ENCODE results near the gene SLCO6A1. TPM values are rescaled to one million over a fixed set of nuclear protein-coding genes. Genes with fewer than 3 reads are reported as not detected.

Gene SLCO6A1
- total RNA-seq (not detected), total RNA-seq (0 to 0.12 (median 0) reads per million in 29 experiments)
- not detected for total RNA-seq (2013)

- POLR2A ChIA-PET, result interaction anchor here in 1 of 2 donors (0.6 kb wide), 1 partner anchor 861 kb away, joined by 3 read pairs; no protein-coding TSS in a partner anchor
- CTCF ChIA-PET, result no interaction called here
- Histone ChIP-seq H3K27me3 (replicated peaks in 1 of 2; ENCODE audit: control insufficient read depth in 2 of 2, extremely low read depth in 1 of 2, insufficient read depth in 2 of 2, low read length in 1 of 2) (peaks cover 0 to 5% of the 10 kb centered on the region in 2 experiments), H3K4me1 (ENCODE audit: control insufficient read depth in 1 of 2, extremely low read depth in 1 of 2, insufficient read depth in 2 of 2, low read length in 2 of 2) (no peaks in the 10 kb centered on the region), H3K9me3 (no peaks in the 10 kb centered on the region), H3K4me3 (ENCODE audit: control insufficient read depth in 1 of 2, extremely low read depth in 1 of 2, low read length in 1 of 2) (no peak within 1 kb of the TSS), H3K27ac (ENCODE audit: low read length) (no peak within 1 kb of the TSS), H3K36me3 (ENCODE audit: control insufficient read depth in 2 of 2, extremely low read depth in 1 of 2, insufficient read depth in 1 of 2, low read length in 1 of 2) (no peaks in the 10 kb centered on the region)
- Mint-ChIP-seq H3K36me3 (no peaks in the 10 kb centered on the region), H3K4me3 (no peak within 1 kb of the TSS), H3K4me1 (no peaks in the 10 kb centered on the region), H3K27me3 (peaks cover 0 to 3% of the 10 kb centered on the region in 2 donors), H3K27ac (no peak within 1 kb of the TSS), H3K9me3 (peaks cover 0 to under 1% (median 0%) of the 10 kb centered on the region in 3 donors)
- no peak for ATAC-seq (replicated peaks in 1 of 4)
- no peak for DNase-seq
- WGBS (ENCODE audit: insufficient coverage), result 92% methylated on average over 40 of the region's 43 CpGs
Measured at GRCh38 chr5:102498271-102499034, at the start of gene SLCO6A1. Gene SLCO6A1 (minus strand): TSS chr5:102499001. CDS start chr5:102498844, 157 bp downstream.

- Histone ChIP-seq H3K9me3 (no peaks in the 10 kb centered on the region), H3K4me3 (ENCODE audit: control insufficient read depth in 1 of 2, extremely low read depth in 1 of 2, low read length in 1 of 2) (no peak overlapping the region), H3K27ac (ENCODE audit: low read length) (no peak overlapping the region), H3K4me1 (ENCODE audit: control insufficient read depth in 1 of 2, extremely low read depth in 1 of 2, insufficient read depth in 2 of 2, low read length in 2 of 2) (no peaks in the 10 kb centered on the region), H3K36me3 (ENCODE audit: control insufficient read depth in 2 of 2, extremely low read depth in 1 of 2, insufficient read depth in 1 of 2, low read length in 1 of 2) (no peaks in the 10 kb centered on the region), H3K27me3 (replicated peaks in 1 of 2; ENCODE audit: control insufficient read depth in 2 of 2, extremely low read depth in 1 of 2, insufficient read depth in 2 of 2, low read length in 1 of 2) (no peaks in the 10 kb centered on the region)
- Mint-ChIP-seq H3K4me3 (no peak overlapping the region), H3K4me1 (no peaks in the 10 kb centered on the region), H3K9me3 (peaks cover 0 to 8% (median 3%) of the 10 kb centered on the region in 3 donors), H3K36me3 (no peaks in the 10 kb centered on the region), H3K27ac (no peak overlapping the region), H3K27me3 (peaks cover 2 to 5% of the 10 kb centered on the region in 2 donors)
- CTCF ChIA-PET, result interaction anchor here (0.6 to 1.5 kb wide), 3 partner anchors 10 to 592 kb away, joined by 3 read pairs; no protein-coding TSS in a partner anchor
- ATAC-seq (replicated peaks in 1 of 4) (no peak), DNase-seq (no peak)
- no CpG with 5 or more reads among the region's 4 CpGs for WGBS (ENCODE audit: insufficient coverage)
- POLR2A ChIA-PET, result no interaction called here
Measured at GRCh38 chr5:102547141-102548035, 48.6 kb upstream of the SLCO6A1 start.

GRCh38 chr5:102545175-102545574 is 46.4 kb upstream of the SLCO6A1 start:
- H3K27ac ChIP-seq (ENCODE audit: low read length), result no peak overlapping the region
- no peaks in the 10 kb centered on the region for H3K4me1 Mint-ChIP-seq
- ATAC-seq (replicated peaks in 1 of 4) (no peak), DNase-seq (no peak)
- H3K9me3 Mint-ChIP-seq, result peaks cover 0 to 6% (median 1%) of the 10 kb centered on the region in 3 donors
- no peak overlapping the region for H3K4me3 Mint-ChIP-seq
- H3K27me3 ChIP-seq (replicated peaks in 1 of 2; ENCODE audit: control insufficient read depth in 2 of 2, extremely low read depth in 1 of 2, insufficient read depth in 2 of 2, low read length in 1 of 2), result no peaks in the 10 kb centered on the region
- no peak overlapping the region for H3K27ac Mint-ChIP-seq
- 84% methylated on average over 4 of the region's 6 CpGs for WGBS (ENCODE audit: insufficient coverage)
- H3K9me3 ChIP-seq, result no peaks in the 10 kb centered on the region
- no peaks in the 10 kb centered on the region for H3K4me1 ChIP-seq (ENCODE audit: control insufficient read depth in 1 of 2, extremely low read depth in 1 of 2, insufficient read depth in 2 of 2, low read length in 2 of 2)
- H3K36me3 ChIP-seq (ENCODE audit: control insufficient read depth in 2 of 2, extremely low read depth in 1 of 2, insufficient read depth in 1 of 2, low read length in 1 of 2), result no peaks in the 10 kb centered on the region
- ChIA-PET CTCF (no interaction called here), POLR2A (no interaction called here)
- no peaks in the 10 kb centered on the region for H3K27me3 Mint-ChIP-seq
- no peak overlapping the region for H3K4me3 ChIP-seq (ENCODE audit: control insufficient read depth in 1 of 2, extremely low read depth in 1 of 2, low read length in 1 of 2)
- no peaks in the 10 kb centered on the region for H3K36me3 Mint-ChIP-seq

- ChIA-PET CTCF (no interaction called here), POLR2A (no interaction called here)
- DNase-seq (no peak), ATAC-seq (replicated peaks in 1 of 4) (no peak)
- no peak overlapping the region for H3K27ac ChIP-seq (ENCODE audit: low read length)
- H3K36me3 ChIP-seq (ENCODE audit: control insufficient read depth in 2 of 2, extremely low read depth in 1 of 2, insufficient read depth in 1 of 2, low read length in 1 of 2), result no peaks in the 10 kb centered on the region
- H3K4me3 ChIP-seq (ENCODE audit: control insufficient read depth in 1 of 2, extremely low read depth in 1 of 2, low read length in 1 of 2), result no peak overlapping the region
- Mint-ChIP-seq H3K27me3 (peaks cover 0 to 3% of the 10 kb centered on the region in 2 donors), H3K4me3 (no peak overlapping the region), H3K9me3 (no peaks in the 10 kb centered on the region), H3K36me3 (no peaks in the 10 kb centered on the region), H3K27ac (no peak overlapping the region), H3K4me1 (no peaks in the 10 kb centered on the region)
- no peaks in the 10 kb centered on the region for H3K9me3 ChIP-seq
- no CpG with 5 or more reads among the region's 1 CpG for WGBS (ENCODE audit: insufficient coverage)
- H3K4me1 ChIP-seq (ENCODE audit: control insufficient read depth in 1 of 2, extremely low read depth in 1 of 2, insufficient read depth in 2 of 2, low read length in 2 of 2), result no peaks in the 10 kb centered on the region
- H3K27me3 ChIP-seq (replicated peaks in 1 of 2; ENCODE audit: control insufficient read depth in 2 of 2, extremely low read depth in 1 of 2, insufficient read depth in 2 of 2, low read length in 1 of 2), result no peaks in the 10 kb centered on the region
Measured at GRCh38 chr5:102542057-102542456, 43.3 kb upstream of the SLCO6A1 start.

GRCh38 chr5:102539996-102540728 is 41.4 kb upstream of the SLCO6A1 start:
- ATAC-seq (replicated peaks in 1 of 4) (no peak), DNase-seq (no peak)
- WGBS (ENCODE audit: insufficient coverage), result no CpG with 5 or more reads among the region's 5 CpGs
- Histone ChIP-seq H3K9me3 (no peaks in the 10 kb centered on the region), H3K36me3 (ENCODE audit: control insufficient read depth in 2 of 2, extremely low read depth in 1 of 2, insufficient read depth in 1 of 2, low read length in 1 of 2) (no peaks in the 10 kb centered on the region), H3K4me3 (ENCODE audit: control insufficient read depth in 1 of 2, extremely low read depth in 1 of 2, low read length in 1 of 2) (no peak overlapping the region), H3K27ac (ENCODE audit: low read length) (no peak overlapping the region), H3K27me3 (replicated peaks in 1 of 2; ENCODE audit: control insufficient read depth in 2 of 2, extremely low read depth in 1 of 2, insufficient read depth in 2 of 2, low read length in 1 of 2) (no peaks in the 10 kb centered on the region), H3K4me1 (ENCODE audit: control insufficient read depth in 1 of 2, extremely low read depth in 1 of 2, insufficient read depth in 2 of 2, low read length in 2 of 2) (no peaks in the 10 kb centered on the region)
- POLR2A ChIA-PET, result interaction anchor here in 1 of 2 donors (0.6 kb wide), 1 partner anchor 1802 kb away, joined by 3 read pairs; no protein-coding TSS in a partner anchor
- H3K4me3 Mint-ChIP-seq, result no peak overlapping the region
- no peaks in the 10 kb centered on the region for H3K4me1 Mint-ChIP-seq
- H3K36me3 Mint-ChIP-seq, result no peaks in the 10 kb centered on the region
- peaks cover 0 to 6% of the 10 kb centered on the region in 2 donors for H3K27me3 Mint-ChIP-seq
- no peak overlapping the region for H3K27ac Mint-ChIP-seq
- CTCF ChIA-PET, result interaction anchor here in 1 of 2 donors (0.6 kb wide), 1 partner anchor 358 kb away, joined by 3 read pairs; no protein-coding TSS in a partner anchor
- no peaks in the 10 kb centered on the region for H3K9me3 Mint-ChIP-seq

- Histone ChIP-seq H3K27ac (ENCODE audit: low read length) (no peak overlapping the region), H3K4me1 (ENCODE audit: control insufficient read depth in 1 of 2, extremely low read depth in 1 of 2, insufficient read depth in 2 of 2, low read length in 2 of 2) (no peaks in the 10 kb centered on the region), H3K9me3 (no peaks in the 10 kb centered on the region), H3K36me3 (ENCODE audit: control insufficient read depth in 2 of 2, extremely low read depth in 1 of 2, insufficient read depth in 1 of 2, low read length in 1 of 2) (no peaks in the 10 kb centered on the region), H3K27me3 (replicated peaks in 1 of 2; ENCODE audit: control insufficient read depth in 2 of 2, extremely low read depth in 1 of 2, insufficient read depth in 2 of 2, low read length in 1 of 2) (no peaks in the 10 kb centered on the region), H3K4me3 (ENCODE audit: control insufficient read depth in 1 of 2, extremely low read depth in 1 of 2, low read length in 1 of 2) (no peak overlapping the region)
- Mint-ChIP-seq H3K4me3 (no peak overlapping the region), H3K4me1 (no peaks in the 10 kb centered on the region), H3K9me3 (no peaks in the 10 kb centered on the region), H3K27me3 (peaks cover 0 to 6% of the 10 kb centered on the region in 2 donors), H3K36me3 (no peaks in the 10 kb centered on the region), H3K27ac (no peak overlapping the region)
- DNase-seq (no peak), ATAC-seq (replicated peaks in 1 of 4) (no peak)
- 67% methylated on average over 1 of the region's 1 CpG for WGBS (ENCODE audit: insufficient coverage)
- ChIA-PET POLR2A (no interaction called here), CTCF (interaction anchor here in 1 of 2 donors (1.7 kb wide), 1 partner anchor 500 kb away, joined by 7 read pairs; no protein-coding TSS in a partner anchor)
Measured at GRCh38 chr5:102539562-102539961, 40.8 kb upstream of the SLCO6A1 start.
